ENCODE measurements around the gene PCGF1. TPM values are rescaled to one million over a fixed set of nuclear protein-coding genes. Genes with fewer than 3 reads are reported as not detected.

PCGF1 gene
- total and polyA plus RNA-seq, 2 of the 8 experiments (the other 6 are each of a cell fraction or from before 2014, with no cell fraction given), result 10.0 to 23.7 TPM

- TF ChIP-seq EP300 (IDR thresholded peaks at IDR 0.05; ENCODE audit: borderline replicate concordance in 1 of 2, low read depth in 2 of 2, low read length in 2 of 2), result peak in 1 of 2 experiments; percentile 5; a peak in 1 of 3 replicates
- peak; percentile 88 for TF ChIP-seq KDM4A (IDR thresholded peaks at IDR 0.05; ENCODE audit: low read depth, low read length, severe bottlenecking)
- TF ChIP-seq TEAD4 (IDR thresholded peaks at IDR 0.05; ENCODE audit: low read depth, low read length), result peak; percentile 74
- no peak for TF ChIP-seq CEBPB (IDR thresholded peaks at IDR 0.05; ENCODE audit: low read depth, low read length)
- TF ChIP-seq ATF3 (IDR thresholded peaks at IDR 0.05; ENCODE audit: insufficient read depth, low read depth, low read length), result peak; percentile 58
- TF ChIP-seq TAF7 (optimal IDR thresholded peaks at IDR 0.05; ENCODE audit: borderline replicate concordance, low read depth, low read length), result peak; percentile 82
- peak; percentile 85 for TF ChIP-seq SIX5 (IDR thresholded peaks at IDR 0.05; ENCODE audit: low read depth, low read length)
- peak; percentile 98 for TF ChIP-seq YY1 (IDR thresholded peaks at IDR 0.05; ENCODE audit: low read depth, low read length)
- peak in 1 of 2 experiments; percentile 94; a peak in 2 of 3 replicates for TF ChIP-seq POLR2A (IDR thresholded peaks at IDR 0.05; ENCODE audit: control extremely low read depth in 1 of 2, low read depth in 2 of 2, low read length in 2 of 2)
- TF ChIP-seq SAP30 (IDR thresholded peaks at IDR 0.05; ENCODE audit: insufficient read depth, insufficient replicate concordance, low read length), result peak; percentile 88
- peak; percentile 70; the same call in 1 of the 2 replicates for TF ChIP-seq TBP (IDR thresholded peaks at IDR 0.05; ENCODE audit: low read depth, low read length)
- TF ChIP-seq SIN3A (conservative IDR thresholded peaks at IDR 0.05 in 1 of 2, IDR thresholded peaks at IDR 0.05 in 1 of 2; ENCODE audit: low read depth in 1 of 2, low read length in 2 of 2), result peak; percentile 41 to 59; a peak in 1 of 4 replicates
- peak; percentile 86 for TF ChIP-seq GABPA (IDR thresholded peaks at IDR 0.05; ENCODE audit: borderline replicate concordance, insufficient read depth, low read length)
- peak; percentile 60 for TF ChIP-seq ASH2L (IDR thresholded peaks at IDR 0.05; ENCODE audit: low read length)
- peak in 1 of 2 experiments; percentile 37; a peak in 1 of 4 replicates for TF ChIP-seq HDAC2 (IDR thresholded peaks at IDR 0.05; ENCODE audit: borderline replicate concordance in 1 of 2, low read depth in 2 of 2, low read length in 2 of 2)
- TF ChIP-seq, protein P1, sequence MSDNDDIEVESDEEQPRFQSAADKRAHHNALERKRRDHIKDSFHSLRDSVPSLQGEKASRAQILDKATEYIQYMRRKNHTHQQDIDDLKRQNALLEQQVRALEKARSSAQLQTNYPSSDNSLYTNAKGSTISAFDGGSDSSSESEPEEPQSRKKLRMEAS (IDR thresholded peaks at IDR 0.05), result peak; percentile 21
- TF ChIP-seq CREB1 (IDR thresholded peaks at IDR 0.05), result peak; percentile 76
- peak; percentile 67 for TF ChIP-seq CHD2 (IDR thresholded peaks at IDR 0.05; ENCODE audit: low read length)
- TF ChIP-seq KDM5A (IDR thresholded peaks at IDR 0.05; ENCODE audit: low read length), result peak; percentile 91
- TF ChIP-seq TAF1 (IDR thresholded peaks at IDR 0.05; ENCODE audit: low read depth, low read length), result peak; percentile 96
- TF ChIP-seq RAD21 (IDR thresholded peaks at IDR 0.05 in 1 of 2, conservative IDR thresholded peaks at IDR 0.05 in 1 of 2; ENCODE audit: low read depth in 2 of 2, low read length in 2 of 2), result 0 out of 4 replicates have a peak, but pooled peaks of 1 of the 2 experiments have one; percentile 3
- TF ChIP-seq ZNF274 (IDR thresholded peaks at IDR 0.05; ENCODE audit: borderline replicate concordance, extremely low read depth, low read length), result no peak
These were observed 22.1 kb upstream of the PCGF1 start, which contains the start of the genes AUP1 and HTRA2 (continued) for GRCh38 chr2:74529357-74530238.
